MM.1S (cell line): ENCODE data around the gene FAM163A.

Experiments used
- DNase-seq: peaks from one replicate; pipeline ENCODE4 v3.0.0-alpha.2; 2015
- H2AFZ ChIP-seq: fragments of 300-600 bp; sonication (generic); 2 replicates; pipeline ENCODE4 v1.6.0; 2016; ENCODE audit warnings: antibody characterized with exemption, low read length
- H3F3A ChIP-seq: fragments of 300-600 bp; sonication (generic); 2 replicates; pipeline ENCODE4 v1.6.1; 2016; ENCODE audit warnings: mild to moderate bottlenecking, antibody characterized with exemption, low read length, moderate library complexity, mixed read lengths; ENCODE audit not compliant: insufficient read depth
- H3K27ac ChIP-seq: fragments of 300-600 bp; sonication (generic); 2 replicates; pipeline ENCODE4 v1.5.1; 2016; ENCODE audit warnings: mild to moderate bottlenecking, low read length
- H3K27me3 ChIP-seq: fragments of 300-600 bp; sonication (generic); replicated peaks from 2 replicates; pipeline ENCODE4 v1.6.0; 2016; ENCODE audit warnings: low read length; ENCODE audit not compliant: insufficient read depth
- H3K36me3 ChIP-seq: fragments of 300-600 bp; sonication (generic); replicated peaks from 2 replicates; pipeline ENCODE4 v1.6.1; 2016; ENCODE audit warnings: mild to moderate bottlenecking, low read length, mixed read lengths; ENCODE audit not compliant: insufficient read depth
- H3K4me1 ChIP-seq: fragments of 300-600 bp; sonication (generic); 2 replicates; pipeline ENCODE4 v1.6.1; 2016; ENCODE audit warnings: low read length, mixed read lengths
- H3K4me2 ChIP-seq: fragments of 300-600 bp; sonication (generic); 2 replicates; pipeline ENCODE4 v1.6.0; 2016; ENCODE audit warnings: low read depth, low read length
- H3K4me3 ChIP-seq: fragments of 300-600 bp; sonication (generic); 2 replicates; pipeline ENCODE4 v1.5.1; 2016; ENCODE audit warnings: low read length, mixed read lengths
- H3K79me2 ChIP-seq: fragments of 300-600 bp; sonication (generic); 2 replicates; pipeline ENCODE4 v1.6.1; 2016; ENCODE audit warnings: mixed run types, low read length, mixed read lengths
- H3K9ac ChIP-seq: fragments of 300-600 bp; sonication (generic); 2 replicates; pipeline ENCODE4 v1.6.1; 2016; ENCODE audit warnings: low read length, mixed read lengths
- H3K9me2 ChIP-seq: fragments of 300-600 bp; sonication (generic); replicated peaks from 2 replicates; pipeline ENCODE4 v1.6.1; 2016; ENCODE audit warnings: mild to moderate bottlenecking, low read length, mixed read lengths; ENCODE audit not compliant: insufficient read depth
- H3K9me3 ChIP-seq: fragments of 300-600 bp; sonication (generic); replicated peaks from 2 replicates; pipeline ENCODE4 v1.6.1; 2016; ENCODE audit warnings: mild to moderate bottlenecking, low read length, mixed read lengths; ENCODE audit not compliant: insufficient read depth
- H4K20me1 ChIP-seq: fragments of 300-600 bp; sonication (generic); 2 replicates; pipeline ENCODE4 v1.6.1; 2016; ENCODE audit warnings: mild to moderate bottlenecking, low read length, moderate library complexity, mixed read lengths; ENCODE audit not compliant: insufficient read depth
- TF ChIP-seq, protein P1 (sequence below): fragments of 300-600 bp; sonication (generic); IDR thresholded peaks from 2 replicates; pipeline ENCODE4 v1.5.1; 2016; ENCODE audit warnings: antibody characterized with exemption, low read length, mixed read lengths

Gene FAM163A

DNA sequence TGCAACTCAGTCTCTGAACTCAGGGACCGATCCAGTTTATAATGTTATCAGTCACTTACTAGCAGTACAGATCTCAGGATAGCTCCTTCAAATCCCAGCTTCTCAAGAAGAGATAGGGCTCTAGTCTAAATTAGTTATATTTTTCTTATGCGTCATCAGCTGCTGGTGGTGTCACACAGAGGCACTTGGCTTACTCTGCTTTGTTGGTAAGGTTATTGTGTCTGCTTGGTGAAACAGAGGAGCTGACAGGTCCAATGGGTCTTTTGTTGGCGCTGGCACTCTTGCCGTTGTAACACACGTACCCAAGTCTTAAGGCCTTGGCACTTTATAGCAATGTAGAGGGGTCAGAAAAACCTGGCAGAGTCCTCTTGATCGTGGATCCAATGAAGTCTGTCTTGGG lies 122.3 kb downstream of the FAM163A start:
- TF ChIP-seq, protein P1, sequence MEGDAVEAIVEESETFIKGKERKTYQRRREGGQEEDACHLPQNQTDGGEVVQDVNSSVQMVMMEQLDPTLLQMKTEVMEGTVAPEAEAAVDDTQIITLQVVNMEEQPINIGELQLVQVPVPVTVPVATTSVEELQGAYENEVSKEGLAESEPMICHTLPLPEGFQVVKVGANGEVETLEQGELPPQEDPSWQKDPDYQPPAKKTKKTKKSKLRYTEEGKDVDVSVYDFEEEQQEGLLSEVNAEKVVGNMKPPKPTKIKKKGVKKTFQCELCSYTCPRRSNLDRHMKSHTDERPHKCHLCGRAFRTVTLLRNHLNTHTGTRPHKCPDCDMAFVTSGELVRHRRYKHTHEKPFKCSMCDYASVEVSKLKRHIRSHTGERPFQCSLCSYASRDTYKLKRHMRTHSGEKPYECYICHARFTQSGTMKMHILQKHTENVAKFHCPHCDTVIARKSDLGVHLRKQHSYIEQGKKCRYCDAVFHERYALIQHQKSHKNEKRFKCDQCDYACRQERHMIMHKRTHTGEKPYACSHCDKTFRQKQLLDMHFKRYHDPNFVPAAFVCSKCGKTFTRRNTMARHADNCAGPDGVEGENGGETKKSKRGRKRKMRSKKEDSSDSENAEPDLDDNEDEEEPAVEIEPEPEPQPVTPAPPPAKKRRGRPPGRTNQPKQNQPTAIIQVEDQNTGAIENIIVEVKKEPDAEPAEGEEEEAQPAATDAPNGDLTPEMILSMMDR, result no peak
- Histone ChIP-seq H3K4me1 (no peaks in the 10 kb centered on the region), H2AFZ (no peak overlapping the region), H3K9me3 (no peaks in the 10 kb centered on the region), H3K27me3 (no peaks in the 10 kb centered on the region), H3K4me2 (no peak overlapping the region), H3F3A (0 out of 2 replicates have a peak, but pooled peaks cover 3% of the 10 kb centered on the region), H3K9ac (no peak overlapping the region), H3K36me3 (peaks cover 10% of the 10 kb centered on the region; the same call in 1 of the 2 replicates), H3K9me2 (no peaks in the 10 kb centered on the region), H3K79me2 (peaks cover 29% of the 10 kb centered on the region), H3K4me3 (no peak overlapping the region), H4K20me1 (no peaks in the 10 kb centered on the region; the same call in 1 of the 2 replicates), H3K27ac (no peak overlapping the region)
- no peak for DNase-seq
